ENCODE results near the gene CCR2. TPM values are rescaled to one million over a fixed set of nuclear protein-coding genes. Genes with fewer than 3 reads are reported as not detected.

Gene CCR2
- total RNA-seq, 4 donors from 2014 or later: 0.15 to 1.4 (median 0.80) TPM

DNA sequence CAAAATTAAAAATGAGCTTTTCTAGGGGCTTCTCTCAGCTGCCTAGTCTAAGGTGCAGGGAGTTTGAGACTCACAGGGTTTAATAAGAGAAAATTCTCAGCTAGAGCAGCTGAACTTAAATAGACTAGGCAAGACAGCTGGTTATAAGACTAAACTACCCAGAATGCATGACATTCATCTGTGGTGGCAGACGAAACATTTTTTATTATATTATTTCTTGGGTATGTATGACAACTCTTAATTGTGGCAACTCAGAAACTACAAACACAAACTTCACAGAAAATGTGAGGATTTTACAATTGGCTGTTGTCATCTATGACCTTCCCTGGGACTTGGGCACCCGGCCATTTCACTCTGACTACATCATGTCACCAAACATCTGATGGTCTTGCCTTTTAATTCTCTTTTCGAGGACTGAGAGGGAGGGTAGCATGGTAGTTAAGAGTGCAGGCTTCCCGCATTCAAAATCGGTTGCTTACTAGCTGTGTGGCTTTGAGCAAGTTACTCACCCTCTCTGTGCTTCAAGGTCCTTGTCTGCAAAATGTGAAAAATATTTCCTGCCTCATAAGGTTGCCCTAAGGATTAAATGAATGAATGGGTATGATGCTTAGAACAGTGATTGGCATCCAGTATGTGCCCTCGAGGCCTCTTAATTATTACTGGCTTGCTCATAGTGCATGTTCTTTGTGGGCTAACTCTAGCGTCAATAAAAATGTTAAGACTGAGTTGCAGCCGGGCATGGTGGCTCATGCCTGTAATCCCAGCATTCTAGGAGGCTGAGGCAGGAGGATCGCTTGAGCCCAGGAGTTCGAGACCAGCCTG, 17.8 kb downstream of the CCR2 start:
- DNase-seq (no peak), ATAC-seq (no peak)
- peaks cover 0 to 10% (median 2%) of the 10 kb centered on the region in 3 donors for H3K27me3 ChIP-seq
- no peaks in the 10 kb centered on the region for H3K4me1 ChIP-seq
- H3K9me3 ChIP-seq: no peaks in the 10 kb centered on the region
- H3K36me3 ChIP-seq: no peaks in the 10 kb centered on the region
- TF ChIP-seq POLR2A (IDR thresholded peaks at IDR 0.05): no peak
- TF ChIP-seq, protein P1, sequence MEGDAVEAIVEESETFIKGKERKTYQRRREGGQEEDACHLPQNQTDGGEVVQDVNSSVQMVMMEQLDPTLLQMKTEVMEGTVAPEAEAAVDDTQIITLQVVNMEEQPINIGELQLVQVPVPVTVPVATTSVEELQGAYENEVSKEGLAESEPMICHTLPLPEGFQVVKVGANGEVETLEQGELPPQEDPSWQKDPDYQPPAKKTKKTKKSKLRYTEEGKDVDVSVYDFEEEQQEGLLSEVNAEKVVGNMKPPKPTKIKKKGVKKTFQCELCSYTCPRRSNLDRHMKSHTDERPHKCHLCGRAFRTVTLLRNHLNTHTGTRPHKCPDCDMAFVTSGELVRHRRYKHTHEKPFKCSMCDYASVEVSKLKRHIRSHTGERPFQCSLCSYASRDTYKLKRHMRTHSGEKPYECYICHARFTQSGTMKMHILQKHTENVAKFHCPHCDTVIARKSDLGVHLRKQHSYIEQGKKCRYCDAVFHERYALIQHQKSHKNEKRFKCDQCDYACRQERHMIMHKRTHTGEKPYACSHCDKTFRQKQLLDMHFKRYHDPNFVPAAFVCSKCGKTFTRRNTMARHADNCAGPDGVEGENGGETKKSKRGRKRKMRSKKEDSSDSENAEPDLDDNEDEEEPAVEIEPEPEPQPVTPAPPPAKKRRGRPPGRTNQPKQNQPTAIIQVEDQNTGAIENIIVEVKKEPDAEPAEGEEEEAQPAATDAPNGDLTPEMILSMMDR (IDR thresholded peaks at IDR 0.05 in 4 of 5, conservative IDR thresholded peaks at IDR 0.05 in 1 of 5): no peak
- H3K27ac ChIP-seq: no peak overlapping the region
- no peak overlapping the region for H3K4me3 ChIP-seq
- in situ Hi-C loops (cut with MboI; ENCODE audit: low sequenced_read_pairs in 4 of 4) (loop anchor here in 1 of 4 donors (10.0 to 25.0 kb wide), 3 partner anchors 97 to 434 kb away; partner anchors contain the start of gene CXCR6), intact Hi-C loops (cut with DNase I; ENCODE audit: low total_unique reads) (loop anchor here (10.0 kb wide), 1 partner anchor 287 kb away; no protein-coding TSS in a partner anchor)

DNA sequence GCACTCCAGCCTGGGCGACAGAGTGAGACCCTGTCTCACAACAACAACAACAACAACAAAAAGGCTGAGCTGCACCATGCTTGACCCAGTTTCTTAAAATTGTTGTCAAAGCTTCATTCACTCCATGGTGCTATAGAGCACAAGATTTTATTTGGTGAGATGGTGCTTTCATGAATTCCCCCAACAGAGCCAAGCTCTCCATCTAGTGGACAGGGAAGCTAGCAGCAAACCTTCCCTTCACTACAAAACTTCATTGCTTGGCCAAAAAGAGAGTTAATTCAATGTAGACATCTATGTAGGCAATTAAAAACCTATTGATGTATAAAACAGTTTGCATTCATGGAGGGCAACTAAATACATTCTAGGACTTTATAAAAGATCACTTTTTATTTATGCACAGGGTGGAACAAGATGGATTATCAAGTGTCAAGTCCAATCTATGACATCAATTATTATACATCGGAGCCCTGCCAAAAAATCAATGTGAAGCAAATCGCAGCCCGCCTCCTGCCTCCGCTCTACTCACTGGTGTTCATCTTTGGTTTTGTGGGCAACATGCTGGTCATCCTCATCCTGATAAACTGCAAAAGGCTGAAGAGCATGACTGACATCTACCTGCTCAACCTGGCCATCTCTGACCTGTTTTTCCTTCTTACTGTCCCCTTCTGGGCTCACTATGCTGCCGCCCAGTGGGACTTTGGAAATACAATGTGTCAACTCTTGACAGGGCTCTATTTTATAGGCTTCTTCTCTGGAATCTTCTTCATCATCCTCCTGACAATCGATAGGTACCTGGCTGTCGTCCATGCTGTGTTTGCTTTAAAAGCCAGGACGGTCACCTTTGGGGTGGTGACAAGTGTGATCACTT, 18.8 kb downstream of the CCR2 start:
- H3K27ac ChIP-seq: no peak overlapping the region
- DNase-seq (no peak), ATAC-seq (no peak)
- in situ Hi-C loops (cut with MboI; ENCODE audit: low sequenced_read_pairs in 4 of 4): loop anchor here in 1 of 4 donors (10.0 to 25.0 kb wide), 3 partner anchors 98 to 435 kb away; partner anchors contain the start of gene CXCR6
- TF ChIP-seq, protein P1 (IDR thresholded peaks at IDR 0.05 in 4 of 5, conservative IDR thresholded peaks at IDR 0.05 in 1 of 5): peak in 1 of 5 experiments; percentile 22
- no peak for TF ChIP-seq POLR2A (IDR thresholded peaks at IDR 0.05)
- intact Hi-C loops (cut with DNase I; ENCODE audit: low total_unique reads): loop anchor here (10.0 kb wide), 1 partner anchor 288 kb away; no protein-coding TSS in a partner anchor
- H3K4me1 ChIP-seq: no peaks in the 10 kb centered on the region
- H3K27me3 ChIP-seq: peaks cover 0 to 10% (median 2%) of the 10 kb centered on the region in 3 donors
- no peak overlapping the region for H3K4me3 ChIP-seq
- no peaks in the 10 kb centered on the region for H3K36me3 ChIP-seq
- no peaks in the 10 kb centered on the region for H3K9me3 ChIP-seq

DNA sequence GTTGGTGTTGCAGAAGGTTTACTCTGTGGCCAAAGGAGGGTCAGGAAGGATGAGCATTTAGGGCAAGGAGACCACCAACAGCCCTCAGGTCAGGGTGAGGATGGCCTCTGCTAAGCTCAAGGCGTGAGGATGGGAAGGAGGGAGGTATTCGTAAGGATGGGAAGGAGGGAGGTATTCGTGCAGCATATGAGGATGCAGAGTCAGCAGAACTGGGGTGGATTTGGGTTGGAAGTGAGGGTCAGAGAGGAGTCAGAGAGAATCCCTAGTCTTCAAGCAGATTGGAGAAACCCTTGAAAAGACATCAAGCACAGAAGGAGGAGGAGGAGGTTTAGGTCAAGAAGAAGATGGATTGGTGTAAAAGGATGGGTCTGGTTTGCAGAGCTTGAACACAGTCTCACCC, 20.8 kb downstream of the CCR2 start:
- ATAC-seq: no peak
- Histone ChIP-seq H3K36me3 (no peaks in the 10 kb centered on the region), H3K4me1 (no peaks in the 10 kb centered on the region), H3K27me3 (peaks cover 0 to 6% (median under 1%) of the 10 kb centered on the region in 3 donors), H3K9me3 (no peaks in the 10 kb centered on the region), H3K27ac (no peak overlapping the region), H3K4me3 (no peak overlapping the region)
- TF ChIP-seq, protein P1 (IDR thresholded peaks at IDR 0.05 in 4 of 5, conservative IDR thresholded peaks at IDR 0.05 in 1 of 5): no peak
- in situ Hi-C loops (cut with MboI; ENCODE audit: low sequenced_read_pairs in 4 of 4): loop anchor here in 1 of 4 donors (10.0 to 25.0 kb wide), 3 partner anchors 100 to 437 kb away; partner anchors contain the start of gene CXCR6
- intact Hi-C loops (cut with DNase I; ENCODE audit: low total_unique reads): loop anchor here (10.0 kb wide), 1 partner anchor 290 kb away; no protein-coding TSS in a partner anchor
- DNase-seq: no peak

DNA sequence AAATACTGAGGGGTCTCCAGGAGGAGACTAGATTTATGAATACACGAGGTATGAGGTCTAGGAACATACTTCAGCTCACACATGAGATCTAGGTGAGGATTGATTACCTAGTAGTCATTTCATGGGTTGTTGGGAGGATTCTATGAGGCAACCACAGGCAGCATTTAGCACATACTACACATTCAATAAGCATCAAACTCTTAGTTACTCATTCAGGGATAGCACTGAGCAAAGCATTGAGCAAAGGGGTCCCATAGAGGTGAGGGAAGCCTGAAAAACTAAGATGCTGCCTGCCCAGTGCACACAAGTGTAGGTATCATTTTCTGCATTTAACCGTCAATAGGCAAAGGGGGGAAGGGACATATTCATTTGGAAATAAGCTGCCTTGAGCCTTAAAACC, 21.3 kb downstream of the CCR2 start:
- ATAC-seq: no peak
- Histone ChIP-seq H3K9me3 (no peaks in the 10 kb centered on the region), H3K27me3 (peaks cover 0 to 4% (median 0%) of the 10 kb centered on the region in 3 donors), H3K36me3 (no peaks in the 10 kb centered on the region), H3K27ac (no peak overlapping the region), H3K4me1 (peaks cover 3 to 4% of the 10 kb centered on the region in 2 donors), H3K4me3 (no peak overlapping the region)
- TF ChIP-seq, protein P1 (IDR thresholded peaks at IDR 0.05 in 4 of 5, conservative IDR thresholded peaks at IDR 0.05 in 1 of 5): no peak
- TF ChIP-seq POLR2A (IDR thresholded peaks at IDR 0.05): no peak
- intact Hi-C loops (cut with DNase I; ENCODE audit: low total_unique reads): loop anchor here (10.0 kb wide), 1 partner anchor 290 kb away; no protein-coding TSS in a partner anchor
- in situ Hi-C loops (cut with MboI; ENCODE audit: low sequenced_read_pairs in 4 of 4): loop anchor here in 1 of 4 donors (10.0 kb wide), 1 partner anchor 100 kb away; no protein-coding TSS in a partner anchor
- DNase-seq: no peak
